ENCODE results near the gene CCND2. TPM values are rescaled to one million over a fixed set of nuclear protein-coding genes. Genes with fewer than 3 reads are reported as not detected.

Gene CCND2
- total and polyA plus RNA-seq, 4 donors, result 0.50 to 16.5 (median 3.0) TPM

GRCh38 chr12:4251967-4252366 is 21.6 kb upstream of the CCND2 start:
- peaks cover 0 to 8% (median 3%) of the 10 kb centered on the region in 4 donors for H3K27me3 ChIP-seq (ENCODE audit: control insufficient read depth in 4 of 4, insufficient read depth in 4 of 4, low read length in 3 of 4)
- no peak for DNase-seq (ENCODE audit: low spot score)
- no peak overlapping the region for H3K27ac ChIP-seq (ENCODE audit: low read depth in 1 of 2, low read length in 2 of 2)
- no peak overlapping the region for H3K4me3 ChIP-seq (ENCODE audit: low read depth in 1 of 3, low read length in 3 of 3)
- no peak overlapping the region for H3K9ac ChIP-seq (ENCODE audit: low read depth in 1 of 2, low read length in 2 of 2)
- no peaks in the 10 kb centered on the region for H3K4me1 ChIP-seq (ENCODE audit: control insufficient read depth in 4 of 4, insufficient read depth in 4 of 4, low read length in 3 of 4)
- H3K9me3 ChIP-seq (ENCODE audit: control insufficient read depth in 4 of 4, low read length in 3 of 4), result no peaks in the 10 kb centered on the region
- 76% methylated on average over 2 of the region's 2 CpGs for WGBS
- H3K36me3 ChIP-seq (ENCODE audit: control insufficient read depth in 4 of 4, insufficient read depth in 3 of 4, low read depth in 1 of 4, low read length in 3 of 4), result no peaks in the 10 kb centered on the region
- TF ChIP-seq CTCF (IDR thresholded peaks at IDR 0.05; ENCODE audit: low read depth, low read length, missing input control) (no peak), JUND (IDR thresholded peaks at IDR 0.05) (no peak), MAX (IDR thresholded peaks at IDR 0.05) (no peak), NR2F2 (IDR thresholded peaks at IDR 0.05) (no peak), HNF4A (conservative IDR thresholded peaks at IDR 0.05) (no peak), RXRA (IDR thresholded peaks at IDR 0.05) (no peak), YY1 (IDR thresholded peaks at IDR 0.05) (no peak), FOXA2 (IDR thresholded peaks at IDR 0.05) (no peak), HNF4G (IDR thresholded peaks at IDR 0.05) (no peak), EGR1 (IDR thresholded peaks at IDR 0.05; ENCODE audit: low read depth in 2 of 2) (no peak), ATF3 (IDR thresholded peaks at IDR 0.05) (no peak), SP1 (IDR thresholded peaks at IDR 0.05) (no peak), FOXA1 (IDR thresholded peaks at IDR 0.05) (no peak), REST (IDR thresholded peaks at IDR 0.05) (no peak), ZBTB33 (IDR thresholded peaks at IDR 0.05) (no peak), GABPA (IDR thresholded peaks at IDR 0.05 in 1 of 2, conservative IDR thresholded peaks at IDR 0.05 in 1 of 2) (no peak), TAF1 (conservative IDR thresholded peaks at IDR 0.05) (no peak)

- H3K27me3 ChIP-seq (ENCODE audit: control insufficient read depth in 4 of 4, insufficient read depth in 4 of 4, low read length in 3 of 4), result peaks cover 0 to 8% (median 3%) of the 10 kb centered on the region in 4 donors
- no peaks in the 10 kb centered on the region for H3K4me1 ChIP-seq (ENCODE audit: control insufficient read depth in 4 of 4, insufficient read depth in 4 of 4, low read length in 3 of 4)
- no peak overlapping the region for H3K4me3 ChIP-seq (ENCODE audit: low read depth in 1 of 3, low read length in 3 of 3)
- H3K36me3 ChIP-seq (ENCODE audit: control insufficient read depth in 4 of 4, insufficient read depth in 3 of 4, low read depth in 1 of 4, low read length in 3 of 4), result no peaks in the 10 kb centered on the region
- no peak for DNase-seq (ENCODE audit: low spot score)
- no peak overlapping the region for H3K9ac ChIP-seq (ENCODE audit: low read depth in 1 of 2, low read length in 2 of 2)
- H3K9me3 ChIP-seq (ENCODE audit: control insufficient read depth in 4 of 4, low read length in 3 of 4), result peaks cover 0 to under 1% (median 0%) of the 10 kb centered on the region in 4 donors
- WGBS, result 54% methylated on average over 5 of the region's 5 CpGs
- H3K27ac ChIP-seq (ENCODE audit: low read depth in 1 of 2, low read length in 2 of 2), result no peak overlapping the region
- TF ChIP-seq JUND (IDR thresholded peaks at IDR 0.05), result no peak
- no peak for TF ChIP-seq TAF1 (conservative IDR thresholded peaks at IDR 0.05)
- no peak for TF ChIP-seq RXRA (IDR thresholded peaks at IDR 0.05)
- TF ChIP-seq NR2F2 (IDR thresholded peaks at IDR 0.05), result no peak
- no peak for TF ChIP-seq HNF4G (IDR thresholded peaks at IDR 0.05)
- no peak for TF ChIP-seq ATF3 (IDR thresholded peaks at IDR 0.05)
- TF ChIP-seq RAD21 (IDR thresholded peaks at IDR 0.05), result no peak
- TF ChIP-seq REST (IDR thresholded peaks at IDR 0.05), result no peak
- TF ChIP-seq EGR1 (IDR thresholded peaks at IDR 0.05; ENCODE audit: low read depth in 2 of 2), result no peak
- no peak for TF ChIP-seq FOXA2 (IDR thresholded peaks at IDR 0.05)
- TF ChIP-seq YY1 (IDR thresholded peaks at IDR 0.05), result no peak
- TF ChIP-seq FOXA1 (IDR thresholded peaks at IDR 0.05), result no peak
These were observed 21.0 kb upstream of the CCND2 start for GRCh38 chr12:4252601-4253000.
